Inflammatory macrophage treated with lipopolysaccharide for 1 hour (primary cell): ENCODE results near the gene TCP11X1.
"Not testable (repeated sequence)": the region's sequence is repeated elsewhere in the genome, so short reads cannot be mapped to it uniquely, and the experiment has no call there.

Source experiments
- DNase-seq, 2 donors: peaks; one replicate each; pipeline ENCODE4 v3.0.0-alpha.2; 2020 to 2022

The TCP11X1 gene

DNA sequence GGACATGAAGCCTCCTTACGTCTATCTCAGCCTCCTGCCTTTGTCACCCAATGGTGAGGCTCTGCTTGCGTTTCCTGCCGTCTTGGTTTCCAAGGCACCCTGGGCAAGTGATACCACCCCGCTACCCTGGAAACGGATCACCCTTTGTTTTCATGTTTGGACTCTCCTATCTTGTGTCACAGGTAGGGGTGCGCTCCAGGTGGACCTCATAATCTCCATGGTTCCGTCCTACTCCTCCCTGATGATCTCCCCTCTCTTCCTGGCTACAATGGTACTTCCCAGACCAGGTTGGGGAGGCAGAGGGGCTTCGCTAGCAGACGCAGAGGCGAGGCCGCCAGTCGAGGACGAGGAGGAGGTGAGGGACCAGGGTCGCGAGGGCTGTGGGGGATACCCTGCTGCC lies at the start of gene TCP11X1:
Gene TCP11X1, plus strand, starts transcription at position 316 of the 400 bp plus-strand sequence.
- not testable (repeated sequence) for DNase-seq

- DNase-seq, result no peak
These were observed 29.0 kb upstream of the TCP11X1 start for GRCh38 chrX:102185967-102186720.

- DNase-seq, result not testable (repeated sequence)
These were observed 7.2 kb upstream of the TCP11X1 start for GRCh38 chrX:102207940-102208339.

DNA sequence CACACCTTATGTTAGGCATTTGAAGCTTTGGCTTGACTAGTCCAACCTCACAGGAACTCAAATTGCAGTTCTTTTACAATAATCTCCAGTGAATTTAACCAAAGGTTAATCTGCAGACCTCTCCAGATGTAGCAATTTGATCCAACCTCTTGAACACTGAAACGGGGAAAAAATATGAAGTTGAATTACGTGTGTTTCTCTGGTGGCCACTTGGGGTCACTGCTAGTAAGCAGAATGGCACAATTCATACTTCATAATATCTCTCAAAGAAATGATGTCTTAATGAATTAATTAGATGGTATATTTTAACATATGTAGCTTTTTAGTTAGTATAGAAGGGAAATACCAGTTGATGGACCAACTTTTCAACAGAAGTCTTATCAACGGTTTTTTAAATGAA lies 1.4 kb downstream of the TCP11X1 start:
- DNase-seq, result not testable (repeated sequence)

- DNase-seq, result not testable (repeated sequence)
These were observed 20.6 kb downstream of the TCP11X1 start for GRCh38 chrX:102235678-102236077.

GRCh38 chrX:102240265-102240664 lies 25.2 kb downstream of the TCP11X1 start:
- not testable (repeated sequence) for DNase-seq

GRCh38 chrX:102246893-102247292 lies 31.8 kb downstream of the TCP11X1 start, which contains the start of gene NXF2:
NXF2 (plus strand) TSS chrX:102247167; CDS start chrX:102307079, 59,912 bp downstream.
- DNase-seq, result not testable (repeated sequence)

- not testable (repeated sequence) for DNase-seq
These were observed 57.1 kb downstream of the TCP11X1 start for GRCh38 chrX:102272231-102272630.
